Measurements from ENCODE around the gene POU2F2.
A peak's percentile ranks its signal among the peaks of the same experiment; 100 is the strongest.
"Not testable (repeated sequence)": the region's sequence is repeated elsewhere in the genome, so short reads cannot be mapped to it uniquely, and the experiment has no call there.

The POU2F2 gene

DNA sequence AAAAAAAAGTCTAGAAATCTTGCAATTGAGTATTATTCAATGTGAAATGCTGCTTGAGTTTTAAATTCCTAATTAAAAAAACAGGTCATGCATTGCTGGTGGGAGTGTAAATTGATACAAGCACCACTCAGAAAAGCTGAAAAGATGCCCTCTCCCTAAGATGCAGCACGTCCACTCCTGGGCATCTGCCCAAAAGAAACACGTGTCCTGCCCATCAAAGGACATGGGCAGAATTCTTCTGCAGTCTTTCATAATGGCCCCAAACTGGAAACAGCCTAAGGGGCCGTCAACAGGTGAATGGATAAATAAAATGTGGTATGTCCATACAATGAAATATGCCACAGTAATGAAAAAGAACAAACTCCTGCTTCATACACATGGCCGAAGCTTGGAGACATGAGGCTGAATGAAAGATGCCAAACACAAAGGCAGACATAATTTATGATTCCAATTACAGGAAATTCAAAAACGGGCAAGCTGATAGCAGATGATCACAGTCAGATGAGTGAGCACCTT is 7.8 kb downstream of the POU2F2 start:
- no peak for DNase-seq

GRCh38 chr19:42123765-42124164 is 8.5 kb downstream of the POU2F2 start:
- no peak for DNase-seq

DNA sequence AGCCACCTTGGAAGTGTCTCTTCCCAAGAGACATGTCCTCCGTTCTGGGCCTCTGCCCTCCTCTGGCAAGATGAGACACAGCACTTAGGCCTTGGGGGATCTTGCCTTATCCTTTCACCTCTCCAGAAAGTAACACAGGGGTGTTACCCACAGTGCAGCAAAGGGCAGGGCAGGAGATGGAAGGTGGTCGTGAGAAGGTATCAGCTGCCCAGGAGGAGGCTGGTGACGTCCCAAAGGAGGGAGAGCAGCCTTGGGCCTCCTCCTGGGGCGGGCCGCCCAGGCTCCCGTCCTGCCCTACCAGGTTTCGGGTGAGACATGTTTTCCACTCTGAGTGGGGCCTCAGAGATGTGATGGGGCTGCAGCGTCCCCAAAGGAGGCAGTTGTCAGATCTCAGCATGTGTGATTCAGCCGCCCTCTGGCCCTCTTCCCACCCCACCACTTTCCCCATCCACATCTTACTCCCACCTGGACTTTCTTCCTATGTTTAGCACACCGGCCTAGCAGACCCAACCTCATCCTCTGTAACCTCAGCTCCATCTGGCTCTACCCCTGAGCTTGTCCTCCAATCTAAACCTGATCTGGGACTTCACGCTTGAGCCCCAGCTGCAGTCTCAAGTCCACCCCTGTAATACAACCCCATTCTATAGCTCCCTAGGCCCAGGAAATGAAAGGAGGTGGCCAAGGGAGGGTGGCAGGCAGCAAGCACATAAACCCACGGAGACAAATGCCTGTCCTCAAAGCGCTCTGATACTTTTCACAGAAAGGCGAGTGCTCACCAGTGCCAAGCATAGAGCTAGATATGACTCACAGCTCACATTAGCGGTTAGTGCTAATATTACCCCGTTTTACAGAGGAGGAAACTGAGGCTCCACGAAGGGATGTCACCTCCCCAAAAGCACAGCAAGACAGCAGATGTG is 9.3 kb downstream of the POU2F2 start:
- DNase-seq = no peak

GRCh38 chr19:42121656-42122069 is 10.6 kb downstream of the POU2F2 start:
- peak; percentile 73 to 83 for DNase-seq

- peak in 1 of 2 donors; percentile 64 for DNase-seq
Observed at GRCh38 chr19:42121036-42121621, 11.1 kb downstream of the POU2F2 start.

GRCh38 chr19:42120276-42120980 is 11.8 kb downstream of the POU2F2 start:
- DNase-seq = no peak

GRCh38 chr19:42117076-42117475 is 15.2 kb downstream of the POU2F2 start:
- no peak for DNase-seq

GRCh38 chr19:42116308-42117075 is 15.8 kb downstream of the POU2F2 start:
- DNase-seq = no peak

DNA sequence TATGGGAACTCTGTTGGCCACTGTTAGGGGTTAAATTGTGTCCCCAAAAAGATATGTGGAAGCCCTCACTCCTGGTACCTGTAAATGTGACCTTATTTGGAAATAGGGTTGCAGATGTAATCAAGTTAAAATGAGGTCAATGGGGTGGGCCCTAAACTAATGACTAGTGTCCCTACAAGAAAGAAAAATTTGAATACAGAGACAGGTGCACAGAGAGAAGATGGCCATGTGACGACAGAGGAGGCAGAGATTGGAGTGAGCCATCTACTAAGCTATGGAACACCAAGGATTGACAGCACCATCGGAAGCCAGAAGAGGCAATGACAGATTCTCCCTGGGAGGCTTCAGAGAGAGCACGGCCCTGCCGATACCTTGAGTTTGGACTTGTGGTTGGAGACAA is 16.5 kb downstream of the POU2F2 start:
- DNase-seq = no peak

GRCh38 chr19:42115219-42115618 is 17.0 kb downstream of the POU2F2 start:
- no peak for DNase-seq

DNA sequence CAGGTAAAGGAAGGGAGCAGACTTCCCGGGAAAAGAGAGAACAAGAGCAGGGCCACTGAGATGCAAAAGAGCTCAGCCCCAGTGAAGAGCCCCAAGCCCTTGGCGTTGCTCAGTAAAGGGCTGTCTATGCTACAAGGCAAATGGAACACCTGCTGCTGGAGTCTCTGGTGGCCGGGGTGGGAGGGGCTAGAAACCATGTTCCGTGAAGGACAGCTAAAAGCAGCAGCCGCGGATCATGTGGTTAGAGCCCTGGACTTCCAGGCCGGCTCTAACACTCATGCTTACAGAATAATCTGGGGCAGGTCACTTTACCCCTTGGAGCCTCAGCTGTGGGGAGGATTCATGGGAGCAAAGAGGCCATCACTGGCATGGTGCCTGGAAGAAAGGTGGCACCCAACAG is 17.8 kb downstream of the POU2F2 start:
- no peak for DNase-seq

- DNase-seq = peak in 1 of 2 donors; percentile 4
Observed at GRCh38 chr19:42113641-42114348, 18.5 kb downstream of the POU2F2 start.

GRCh38 chr19:42111811-42112210 is 20.4 kb downstream of the POU2F2 start:
- DNase-seq = no peak

DNA sequence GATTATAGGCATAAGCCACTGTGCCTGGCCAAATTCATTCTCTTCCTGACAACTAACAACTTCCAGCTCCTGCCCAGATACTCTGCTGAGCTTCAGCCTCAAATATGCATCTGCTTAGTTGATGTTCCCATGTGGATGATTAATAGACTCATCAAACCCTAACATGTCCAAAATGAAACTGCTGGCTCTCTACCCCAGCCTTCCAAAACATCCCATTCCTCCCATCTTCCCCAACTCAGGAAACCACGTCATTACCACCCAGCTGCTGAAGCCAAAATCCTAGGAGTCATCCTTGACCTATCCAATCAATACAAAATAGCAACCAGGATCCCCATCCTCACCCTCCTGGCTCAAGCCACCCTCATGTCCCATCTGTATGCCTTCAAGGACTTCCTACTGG is 20.9 kb downstream of the POU2F2 start:
- no peak for DNase-seq

DNA sequence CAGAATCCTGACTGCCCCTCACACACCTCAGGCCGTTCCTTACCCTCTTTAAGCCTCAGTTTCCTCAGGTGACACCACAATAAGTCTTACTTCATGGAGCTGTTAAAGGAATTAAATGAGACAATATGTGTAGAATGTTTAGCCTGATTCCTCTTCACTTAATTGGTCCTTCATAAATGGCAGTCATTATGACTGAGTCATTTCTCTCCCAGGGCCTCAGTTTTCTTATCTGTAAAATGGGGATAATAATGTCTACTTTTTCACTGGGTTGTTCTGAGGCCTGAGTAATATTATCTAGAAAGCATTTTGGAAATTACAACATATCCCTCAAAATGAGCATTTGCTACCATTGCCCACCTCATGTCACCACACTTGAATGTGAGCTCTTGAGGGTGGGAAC is 21.6 kb downstream of the POU2F2 start:
- no peak for DNase-seq

DNA sequence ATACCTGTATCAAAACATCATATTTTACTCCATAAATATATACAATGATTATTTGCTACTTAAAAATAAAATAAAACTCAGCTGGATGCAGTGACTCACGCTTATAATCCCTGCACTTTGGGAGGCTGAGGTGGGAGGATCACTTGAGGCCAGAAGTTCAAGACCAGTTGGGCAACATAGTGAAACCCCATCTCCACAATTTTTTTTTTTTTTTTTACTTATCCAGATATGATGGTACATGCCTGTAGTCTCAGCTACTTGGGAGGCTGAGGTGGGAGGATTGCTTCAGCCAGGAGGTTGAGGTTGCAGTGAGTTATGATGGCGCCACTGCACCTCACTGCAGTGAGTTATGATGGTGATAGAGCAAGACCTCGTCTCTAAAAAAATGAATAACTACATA is 22.4 kb downstream of the POU2F2 start:
- no peak for DNase-seq

- peak; percentile 49 to 88 for DNase-seq
Observed at GRCh38 chr19:42108527-42109389, 23.5 kb downstream of the POU2F2 start.

- no peak for DNase-seq
Observed at GRCh38 chr19:42105368-42105767, 26.9 kb downstream of the POU2F2 start.

GRCh38 chr19:42102877-42103276 is 29.4 kb downstream of the POU2F2 start:
- no peak for DNase-seq

DNA sequence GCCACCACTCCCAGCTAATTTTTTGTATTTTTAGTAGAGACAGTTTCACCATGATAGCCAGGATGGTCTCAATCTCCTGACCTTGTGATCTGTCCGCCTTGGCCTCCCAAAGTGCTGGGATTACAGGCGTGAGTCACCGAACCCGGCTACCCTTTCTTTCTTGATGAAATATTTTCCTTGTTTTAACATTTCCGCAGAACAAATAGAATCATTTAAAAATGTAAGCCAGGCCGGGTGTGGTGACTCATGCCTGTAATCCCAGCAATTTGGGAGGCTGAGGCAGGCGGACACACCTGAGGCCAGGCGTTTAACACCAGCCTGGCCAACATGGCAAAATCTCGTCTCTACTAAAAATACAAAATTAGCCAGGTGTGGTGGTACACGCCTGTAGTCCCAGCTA is 32.0 kb downstream of the POU2F2 start:
- not testable (repeated sequence) for DNase-seq

GRCh38 chr19:42099336-42099925 is 32.8 kb downstream of the POU2F2 start:
- DNase-seq = no peak

Data from bone marrow (tissue), 2 donors.